IPS-NIHi7 (cell line): Measurements from ENCODE around the gene EHD3.

ENCODE experiments used
- DNase-seq: peaks from one replicate; pipeline ENCODE4 v3.0.0; 2012; ENCODE audit warnings: mixed read lengths; ENCODE audit errors: extremely low spot score

Gene EHD3

DNA sequence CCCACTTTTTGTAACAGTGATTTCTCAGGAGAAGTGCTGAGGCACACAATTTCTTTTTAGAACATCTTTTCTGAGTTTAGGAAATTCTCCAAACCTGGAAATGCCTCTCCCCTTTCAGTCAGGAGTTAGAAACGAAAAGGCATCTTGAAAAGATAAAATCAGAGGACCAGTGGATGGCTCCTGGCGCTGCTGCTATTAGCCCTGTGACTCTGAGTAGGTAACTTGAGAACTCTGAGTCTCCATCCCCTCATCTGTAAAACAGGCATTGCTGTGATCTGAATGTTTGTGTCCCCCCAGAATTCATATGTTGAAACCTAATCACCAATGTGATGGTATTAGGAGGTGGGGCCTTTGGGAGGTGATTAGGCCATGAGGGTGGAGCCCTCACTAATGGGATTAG, 50.2 kb downstream of the EHD3 start:
- no peak for DNase-seq

GRCh38 chr2:31286230-31286629, 52.3 kb downstream of the EHD3 start:
- no peak for DNase-seq

DNA sequence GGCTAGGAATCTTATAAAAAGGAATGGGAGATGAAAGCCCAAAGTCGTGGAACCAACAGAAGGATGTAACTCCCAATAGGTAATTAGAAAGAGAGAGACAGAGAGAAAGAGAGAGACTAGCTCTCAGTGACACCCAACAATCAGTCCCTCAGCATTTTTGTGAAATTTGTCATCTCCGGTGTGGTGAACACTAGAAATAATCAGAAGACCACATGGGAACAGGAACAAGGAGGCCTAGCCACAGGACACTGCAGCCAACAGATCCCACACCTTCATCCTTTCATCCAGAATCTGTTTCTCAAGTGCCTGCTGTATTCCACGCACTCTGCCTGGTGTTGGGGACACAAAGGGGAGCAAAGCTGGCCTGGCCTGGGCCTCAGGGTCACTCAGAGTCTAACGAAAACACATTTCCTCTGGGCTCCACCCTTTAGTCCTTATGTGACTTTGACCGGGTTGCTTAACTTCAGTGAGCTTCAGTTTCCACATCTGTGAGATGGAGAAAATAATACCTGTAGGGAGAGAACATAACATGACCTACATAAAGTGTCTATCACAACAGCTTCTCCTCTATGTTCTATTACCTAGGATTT, 53.1 kb downstream of the EHD3 start:
- DNase-seq: no peak

GRCh38 chr2:31287654-31288053, 53.7 kb downstream of the EHD3 start:
- no peak for DNase-seq

- no peak for DNase-seq
Observed at GRCh38 chr2:31294196-31294595, 60.2 kb downstream of the EHD3 start.

- DNase-seq: no peak
Observed at GRCh38 chr2:31296641-31297287, 62.8 kb downstream of the EHD3 start.

DNA sequence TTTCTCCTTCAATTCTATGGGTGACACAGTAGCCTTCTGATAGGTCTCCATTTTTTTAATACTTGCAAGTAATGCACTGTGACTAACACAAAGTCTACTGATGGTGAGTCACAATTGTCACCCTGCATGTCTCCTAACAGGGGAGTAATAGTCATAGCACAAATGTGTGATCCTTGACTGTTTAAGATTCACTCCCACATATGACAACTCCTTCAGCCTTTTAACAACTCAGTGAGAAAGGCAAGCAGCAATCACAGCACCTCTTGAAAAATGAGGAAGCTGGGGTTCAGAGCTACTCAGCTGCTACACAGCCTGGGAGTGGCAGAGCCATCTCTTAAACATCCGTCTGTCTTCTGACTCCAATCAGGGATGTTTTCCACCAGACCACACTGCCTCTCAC, 63.8 kb downstream of the EHD3 start:
- DNase-seq: no peak

- DNase-seq: no peak
Observed at GRCh38 chr2:31299547-31299946, 65.6 kb downstream of the EHD3 start.

- no peak for DNase-seq
Observed at GRCh38 chr2:31300309-31300708, 66.4 kb downstream of the EHD3 start.

- no peak for DNase-seq
Observed at GRCh38 chr2:31302940-31303563, 69.1 kb downstream of the EHD3 start.

- no peak for DNase-seq
Observed at GRCh38 chr2:31304816-31305215, 70.9 kb downstream of the EHD3 start.

GRCh38 chr2:31312898-31313297, 78.9 kb downstream of the EHD3 start:
- no peak for DNase-seq

DNA sequence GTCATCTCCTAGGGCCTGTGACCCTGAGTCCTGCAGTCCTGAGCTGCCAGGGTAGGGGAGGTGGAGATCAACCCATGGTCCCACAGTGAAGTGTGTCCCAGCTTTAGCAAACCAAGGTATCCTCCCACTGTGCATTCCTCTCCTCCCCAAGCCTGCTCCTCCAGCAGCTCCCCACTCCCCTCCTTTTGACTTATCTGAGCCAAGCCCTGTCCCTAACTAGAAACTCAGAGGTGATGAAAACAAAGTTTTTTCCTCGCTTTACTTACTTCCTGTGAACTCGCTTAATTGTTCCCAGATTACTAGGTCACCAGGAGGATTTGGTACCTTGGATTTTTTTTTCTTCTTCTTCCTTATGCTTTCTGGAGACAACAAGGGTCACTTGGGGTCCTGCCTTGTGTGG, 80.8 kb downstream of the EHD3 start:
- no peak for DNase-seq

GRCh38 chr2:31317396-31317795, 83.4 kb downstream of the EHD3 start:
- no peak for DNase-seq

GRCh38 chr2:31318361-31319336, 84.7 kb downstream of the EHD3 start:
- no peak for DNase-seq
